Neural cell (in vitro differentiated cells): ENCODE results near the gene EVC. TPM values are rescaled to one million over a fixed set of nuclear protein-coding genes. Genes with fewer than 3 reads are reported as not detected.

Experiments
- H2AFZ ChIP-seq: fragments of 200-600, 300-800 bp; sonication (generic), shearing (Covaris generic); 2 replicates; pipeline ENCODE4 v1.6.0; 2014; ENCODE audit warnings: low read depth, mild to moderate bottlenecking, antibody characterized with exemption, low read length, moderate library complexity
- H3F3A ChIP-seq: fragments of 200-600 bp; shearing (Covaris generic); 2 replicates; pipeline ENCODE4 v1.6.1; 2016; ENCODE audit warnings: mild to moderate bottlenecking, moderate library complexity, mixed read lengths, antibody characterized with exemption, low read length; ENCODE audit not compliant: insufficient read depth, poor library complexity, severe bottlenecking
- H3K27ac ChIP-seq: fragments of 200-600, 300-800 bp; sonication (generic), shearing (Covaris generic); 2 replicates; pipeline ENCODE4 v1.5.1; 2014; ENCODE audit warnings: mild to moderate bottlenecking, low read length, moderate library complexity
- H3K27me3 ChIP-seq: fragments of 300-800, 200-600 bp; sonication (generic), shearing (Covaris generic); 2 replicates; pipeline ENCODE4 v1.6.0; 2014; ENCODE audit warnings: mild to moderate bottlenecking, low read depth, low read length, moderate library complexity; ENCODE audit not compliant: insufficient read depth
- H3K36me3 ChIP-seq: fragments of 300-800, 200-600 bp; sonication (generic), shearing (Covaris generic); 2 replicates; pipeline ENCODE4 v1.5.1; 2014; ENCODE audit warnings: mild to moderate bottlenecking, antibody characterized with exemption, low read length, moderate library complexity; ENCODE audit not compliant: insufficient read depth
- H3K4me2 ChIP-seq: fragments of 300-800, 200-600 bp; sonication (generic), shearing (Covaris generic); 2 replicates; pipeline ENCODE4 v1.6.0; 2014; ENCODE audit warnings: mild to moderate bottlenecking, low read length
- H3K4me3 ChIP-seq: fragments of 300-800, 200-600 bp; sonication (generic), shearing (Covaris generic); 2 replicates; pipeline ENCODE4 v1.5.1; 2014; ENCODE audit warnings: mild to moderate bottlenecking, low read length, moderate library complexity
- H3K79me2 ChIP-seq: fragments of 200-600 bp; shearing (Covaris generic); replicated peaks from 2 replicates; pipeline ENCODE4 v1.6.0; 2014; ENCODE audit warnings: mild to moderate bottlenecking, low read length, moderate library complexity; ENCODE audit not compliant: insufficient read depth
- H3K9ac ChIP-seq: fragments of 300-800, 200-600 bp; sonication (generic), shearing (Covaris generic); 2 replicates; pipeline ENCODE4 v1.6.1; 2016; ENCODE audit warnings: mild to moderate bottlenecking, low read length, mixed read lengths
- H3K9me2 ChIP-seq: fragments of 200-600 bp; shearing (Covaris generic); 2 replicates; pipeline ENCODE4 v1.6.1; 2016; ENCODE audit warnings: mild to moderate bottlenecking, low read length, mixed read lengths; ENCODE audit not compliant: insufficient read depth
- H3K9me3 ChIP-seq: fragments of 200-600, 300-800 bp; sonication (generic), shearing (Covaris generic); 2 replicates; pipeline ENCODE4 v1.6.1; 2016; ENCODE audit warnings: mild to moderate bottlenecking, mixed run types, low read length, moderate library complexity, mixed read lengths
- H4K20me1 ChIP-seq: fragments of 200-600 bp; shearing (Covaris generic); 2 replicates; pipeline ENCODE4 v1.6.1; 2016; ENCODE audit warnings: mild to moderate bottlenecking, mixed run types; ENCODE audit not compliant: insufficient read depth
- EP300 ChIP-seq: fragments of 450-650 bp; conservative IDR thresholded peaks from 2 replicates; pipeline ENCODE4 v1.6.1; 2014; ENCODE audit warnings: antibody characterized with exemption, mild to moderate bottlenecking, moderate library complexity; ENCODE audit not compliant: poor library complexity, severe bottlenecking
- EZH2 ChIP-seq: fragments of 200-600, 300-800 bp; shearing (Covaris generic), sonication (generic); IDR thresholded peaks from 2 replicates; pipeline ENCODE4 v1.6.1; 2014; ENCODE audit warnings: antibody characterized with exemption, low read length, borderline replicate concordance, mild to moderate bottlenecking; ENCODE audit not compliant: insufficient read depth, poor library complexity, severe bottlenecking
- MXI1 ChIP-seq: fragments of 450-650 bp; conservative IDR thresholded peaks from 2 replicates; pipeline ENCODE4 v1.6.1; 2014; ENCODE audit warnings: antibody characterized with exemption, mild to moderate bottlenecking; ENCODE audit not compliant: poor library complexity, severe bottlenecking
- POLR2AphosphoS5 ChIP-seq: IDR thresholded peaks from 2 replicates; pipeline ENCODE4 v1.6.1; 2012
- RAD21 ChIP-seq: fragments of 450-650 bp; conservative IDR thresholded peaks from 2 replicates; pipeline ENCODE4 v1.6.1; 2014; ENCODE audit warnings: antibody characterized with exemption, mild to moderate bottlenecking, moderate library complexity
- SMC3 ChIP-seq: fragments of 450-650 bp; conservative IDR thresholded peaks from 2 replicates; pipeline ENCODE4 v1.6.1; 2014; ENCODE audit warnings: antibody characterized with exemption, mild to moderate bottlenecking, moderate library complexity; ENCODE audit not compliant: poor library complexity
- TAF1 ChIP-seq: IDR thresholded peaks from 2 replicates; pipeline ENCODE4 v1.6.1; 2012; ENCODE audit warnings: low read depth
- polyA plus RNA-seq: library from polyadenylated mRNA; depleted of rRNA; stranded (reverse); fragments of >200 nt; gene quantifications from 2 replicates; pipeline ENCODE4 v1.2.3, GENCODE V29; 2014
- TF ChIP-seq, protein P1 (sequence below): fragments of 450-650 bp; IDR thresholded peaks from 2 replicates; pipeline ENCODE4 v1.5.1; 2014; ENCODE audit warnings: antibody characterized with exemption, mild to moderate bottlenecking, moderate library complexity; ENCODE audit not compliant: poor library complexity, severe bottlenecking
- TF ChIP-seq, protein P2 (sequence below): IDR thresholded peaks from 2 replicates; pipeline ENCODE4 v1.6.1; 2012; ENCODE audit warnings: borderline replicate concordance

The EVC gene
- polyA plus RNA-seq, 1 donor from 2014 or later = 0.48 TPM

DNA sequence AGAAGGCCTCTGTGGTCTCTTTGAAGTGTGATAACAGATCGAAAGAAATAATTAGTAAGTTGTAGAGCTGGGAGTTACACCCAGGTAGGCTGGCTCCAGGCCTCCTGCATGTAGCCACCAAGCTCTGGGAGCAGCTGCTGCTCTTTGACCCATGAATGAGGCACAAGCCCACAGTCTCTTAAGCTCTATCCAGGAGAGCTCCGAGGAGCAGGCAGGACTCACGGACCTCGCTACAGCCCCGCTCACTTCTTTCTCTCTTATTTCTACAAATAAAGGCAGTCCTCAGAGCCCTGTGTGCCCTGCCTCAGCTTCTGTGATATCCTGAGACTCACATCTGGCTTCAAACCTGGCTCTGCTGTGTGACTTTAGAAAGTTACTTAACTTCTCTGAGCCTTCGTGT, 86.9 kb downstream of the EVC start:
- H3K4me2 ChIP-seq = no peak overlapping the region

DNA sequence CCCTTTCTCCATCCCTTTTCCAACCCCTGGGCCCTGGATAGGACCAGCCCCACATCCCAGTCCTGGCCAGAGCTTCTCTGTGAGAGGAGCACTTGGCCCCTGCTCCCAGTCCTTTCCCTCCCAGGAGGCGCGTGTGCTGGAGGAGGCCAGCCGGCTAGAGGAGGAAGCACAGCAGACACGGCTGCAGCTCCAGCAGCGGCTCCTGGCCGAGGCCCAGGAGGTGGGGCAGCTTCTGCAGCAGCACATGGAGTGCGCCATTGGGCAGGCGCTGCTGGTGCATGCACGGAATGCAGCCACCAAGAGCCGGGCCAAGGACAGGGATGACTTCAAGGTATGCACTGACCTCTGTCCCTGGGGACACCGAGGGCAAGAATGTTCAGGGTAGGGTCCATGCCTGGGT, 87.5 kb downstream of the EVC start:
- TF ChIP-seq EZH2 (no peak), SMC3 (no peak)
- no peaks in the 10 kb centered on the region for H3K36me3 ChIP-seq
- H3K4me2 ChIP-seq = no peak overlapping the region
- H3K9me2 ChIP-seq = no peaks in the 10 kb centered on the region
- no peak overlapping the region for H3K27ac ChIP-seq
- H3K4me3 ChIP-seq = no peak overlapping the region
- H3K27me3 ChIP-seq = no peaks in the 10 kb centered on the region
- no peak overlapping the region for H2AFZ ChIP-seq
- H3K9ac ChIP-seq = no peak overlapping the region
- no peaks in the 10 kb centered on the region for H3K79me2 ChIP-seq
- H3K9me3 ChIP-seq = no peaks in the 10 kb centered on the region
- H4K20me1 ChIP-seq = no peaks in the 10 kb centered on the region
- no peaks in the 10 kb centered on the region for H3F3A ChIP-seq

More for the DNA sequence above, 86.9 kb downstream of the EVC start:
- Histone ChIP-seq H3K9me3 (no peaks in the 10 kb centered on the region), H3K27me3 (no peaks in the 10 kb centered on the region), H3K79me2 (no peaks in the 10 kb centered on the region), H3F3A (no peaks in the 10 kb centered on the region), H3K4me3 (no peak overlapping the region), H3K27ac (no peak overlapping the region), H3K9ac (no peak overlapping the region), H4K20me1 (no peaks in the 10 kb centered on the region), H3K9me2 (no peaks in the 10 kb centered on the region), H3K36me3 (no peaks in the 10 kb centered on the region), H2AFZ (no peak overlapping the region)
- TF ChIP-seq TAF1 (no peak), SMC3 (no peak), RAD21 (no peak), POLR2AphosphoS5 (no peak), MXI1 (no peak), EP300 (no peak), EZH2 (no peak)
- TF ChIP-seq, protein P1, sequence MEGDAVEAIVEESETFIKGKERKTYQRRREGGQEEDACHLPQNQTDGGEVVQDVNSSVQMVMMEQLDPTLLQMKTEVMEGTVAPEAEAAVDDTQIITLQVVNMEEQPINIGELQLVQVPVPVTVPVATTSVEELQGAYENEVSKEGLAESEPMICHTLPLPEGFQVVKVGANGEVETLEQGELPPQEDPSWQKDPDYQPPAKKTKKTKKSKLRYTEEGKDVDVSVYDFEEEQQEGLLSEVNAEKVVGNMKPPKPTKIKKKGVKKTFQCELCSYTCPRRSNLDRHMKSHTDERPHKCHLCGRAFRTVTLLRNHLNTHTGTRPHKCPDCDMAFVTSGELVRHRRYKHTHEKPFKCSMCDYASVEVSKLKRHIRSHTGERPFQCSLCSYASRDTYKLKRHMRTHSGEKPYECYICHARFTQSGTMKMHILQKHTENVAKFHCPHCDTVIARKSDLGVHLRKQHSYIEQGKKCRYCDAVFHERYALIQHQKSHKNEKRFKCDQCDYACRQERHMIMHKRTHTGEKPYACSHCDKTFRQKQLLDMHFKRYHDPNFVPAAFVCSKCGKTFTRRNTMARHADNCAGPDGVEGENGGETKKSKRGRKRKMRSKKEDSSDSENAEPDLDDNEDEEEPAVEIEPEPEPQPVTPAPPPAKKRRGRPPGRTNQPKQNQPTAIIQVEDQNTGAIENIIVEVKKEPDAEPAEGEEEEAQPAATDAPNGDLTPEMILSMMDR = no peak
- TF ChIP-seq, protein P2, sequence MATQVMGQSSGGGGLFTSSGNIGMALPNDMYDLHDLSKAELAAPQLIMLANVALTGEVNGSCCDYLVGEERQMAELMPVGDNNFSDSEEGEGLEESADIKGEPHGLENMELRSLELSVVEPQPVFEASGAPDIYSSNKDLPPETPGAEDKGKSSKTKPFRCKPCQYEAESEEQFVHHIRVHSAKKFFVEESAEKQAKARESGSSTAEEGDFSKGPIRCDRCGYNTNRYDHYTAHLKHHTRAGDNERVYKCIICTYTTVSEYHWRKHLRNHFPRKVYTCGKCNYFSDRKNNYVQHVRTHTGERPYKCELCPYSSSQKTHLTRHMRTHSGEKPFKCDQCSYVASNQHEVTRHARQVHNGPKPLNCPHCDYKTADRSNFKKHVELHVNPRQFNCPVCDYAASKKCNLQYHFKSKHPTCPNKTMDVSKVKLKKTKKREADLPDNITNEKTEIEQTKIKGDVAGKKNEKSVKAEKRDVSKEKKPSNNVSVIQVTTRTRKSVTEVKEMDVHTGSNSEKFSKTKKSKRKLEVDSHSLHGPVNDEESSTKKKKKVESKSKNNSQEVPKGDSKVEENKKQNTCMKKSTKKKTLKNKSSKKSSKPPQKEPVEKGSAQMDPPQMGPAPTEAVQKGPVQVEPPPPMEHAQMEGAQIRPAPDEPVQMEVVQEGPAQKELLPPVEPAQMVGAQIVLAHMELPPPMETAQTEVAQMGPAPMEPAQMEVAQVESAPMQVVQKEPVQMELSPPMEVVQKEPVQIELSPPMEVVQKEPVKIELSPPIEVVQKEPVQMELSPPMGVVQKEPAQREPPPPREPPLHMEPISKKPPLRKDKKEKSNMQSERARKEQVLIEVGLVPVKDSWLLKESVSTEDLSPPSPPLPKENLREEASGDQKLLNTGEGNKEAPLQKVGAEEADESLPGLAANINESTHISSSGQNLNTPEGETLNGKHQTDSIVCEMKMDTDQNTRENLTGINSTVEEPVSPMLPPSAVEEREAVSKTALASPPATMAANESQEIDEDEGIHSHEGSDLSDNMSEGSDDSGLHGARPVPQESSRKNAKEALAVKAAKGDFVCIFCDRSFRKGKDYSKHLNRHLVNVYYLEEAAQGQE = no peak

DNA sequence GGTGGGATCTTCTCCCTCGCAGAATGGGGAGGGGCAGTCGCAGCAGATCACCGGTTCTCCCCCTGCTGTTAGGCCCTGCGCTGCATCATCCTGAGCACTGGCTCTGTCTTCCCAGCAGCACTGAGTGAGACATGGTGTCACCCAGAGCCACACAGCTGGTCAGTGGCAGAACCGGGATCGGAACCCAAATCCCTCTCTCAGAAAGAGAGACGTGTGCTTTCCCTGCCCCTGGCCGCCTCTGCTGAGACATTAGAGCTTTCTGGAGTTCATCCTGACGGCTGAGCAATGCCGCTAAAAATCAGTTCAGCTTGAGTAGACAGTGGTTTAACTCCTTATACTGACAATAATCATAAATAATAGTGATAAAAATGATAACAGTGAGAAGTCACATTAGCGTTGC, 87.9 kb downstream of the EVC start:
- Histone ChIP-seq H3K27ac (no peak overlapping the region), H3K4me3 (no peak overlapping the region), H2AFZ (no peak overlapping the region), H3K9ac (no peak overlapping the region), H3K4me2 (no peak overlapping the region), H3K27me3 (no peaks in the 10 kb centered on the region), H3K79me2 (no peaks in the 10 kb centered on the region), H3K9me3 (no peaks in the 10 kb centered on the region), H3F3A (no peaks in the 10 kb centered on the region), H3K9me2 (no peaks in the 10 kb centered on the region), H4K20me1 (no peaks in the 10 kb centered on the region), H3K36me3 (no peaks in the 10 kb centered on the region)
- no peak for TF ChIP-seq SMC3
- TF ChIP-seq EP300 = no peak
- no peak for TF ChIP-seq POLR2AphosphoS5
- TF ChIP-seq, protein P1 = no peak
- TF ChIP-seq RAD21 = no peak
- no peak for TF ChIP-seq TAF1
- TF ChIP-seq, protein P2 = no peak
- no peak for TF ChIP-seq MXI1
- TF ChIP-seq EZH2 = no peak
